SK-N-SH treated with all-trans-retinoic acid at 6 μM for 48 hours (cell line): Measurements from ENCODE around the gene IFIT3.

Experiments
- ATAC-seq: fragments of 200-7000 bp; cut with Tn5 transposase; 3 replicates; pipeline ENCODE4 v1.9.1; 2020; ENCODE audit warnings: mild to moderate bottlenecking, moderate library complexity
- ARNTL ChIP-seq: fragments of 450-650 bp; formaldehyde crosslinking; IDR thresholded peaks from 2 replicates; pipeline ENCODE4 v1.5.0; 2020; ENCODE audit warnings: low read depth, mild to moderate bottlenecking, moderate library complexity, borderline replicate concordance
- CSDC2 ChIP-seq: fragments of 250-450 bp; sonication (Bioruptor Pico); IDR thresholded peaks from 2 replicates; pipeline ENCODE4 v1.5.0; 2020; ENCODE audit warnings: mild to moderate bottlenecking, moderate library complexity
- ESRRG ChIP-seq: fragments of 250-450 bp; sonication (Bioruptor Pico); IDR thresholded peaks from 2 replicates; pipeline ENCODE4 v1.6.1; 2021; ENCODE audit warnings: mild to moderate bottlenecking
- GLIS3 ChIP-seq: fragments of 250-450 bp; sonication (Bioruptor Pico); IDR thresholded peaks from 2 replicates; pipeline ENCODE4 v1.5.0; 2020; ENCODE audit warnings: mild to moderate bottlenecking, moderate library complexity
- ISL1 ChIP-seq: fragments of 250-450 bp; sonication (Bioruptor Pico); IDR thresholded peaks from 2 replicates; pipeline ENCODE4 v2.1.2; 2022; ENCODE audit warnings: mild to moderate bottlenecking, moderate library complexity
- PPARA ChIP-seq: fragments of 250-450 bp; sonication (Bioruptor Pico); IDR thresholded peaks from 2 replicates; pipeline ENCODE4 v1.5.0; 2020; ENCODE audit warnings: mild to moderate bottlenecking, borderline replicate concordance
- RARB ChIP-seq: fragments of 250-450 bp; sonication (Bioruptor Pico); IDR thresholded peaks from 2 replicates; pipeline ENCODE4 v1.8.0; 2021; ENCODE audit warnings: mild to moderate bottlenecking, moderate library complexity
- SNAI2 ChIP-seq: fragments of 250-450 bp; sonication (Bioruptor Pico); IDR thresholded peaks from 2 replicates; pipeline ENCODE4 v1.5.0; 2020; ENCODE audit warnings: mild to moderate bottlenecking, moderate library complexity
- TCF4 ChIP-seq: fragments of 250-450 bp; sonication (Bioruptor Pico); IDR thresholded peaks from 2 replicates; pipeline ENCODE4 v1.8.0; 2021; ENCODE audit warnings: mild to moderate bottlenecking, moderate library complexity, borderline replicate concordance
- TOX ChIP-seq: fragments of 250-450 bp; sonication (Bioruptor Pico); IDR thresholded peaks from 2 replicates; pipeline ENCODE4 v1.8.0; 2021; ENCODE audit warnings: mild to moderate bottlenecking, moderate library complexity, borderline replicate concordance
- ZFP30 ChIP-seq: fragments of 450-650 bp; formaldehyde crosslinking; IDR thresholded peaks from 2 replicates; pipeline ENCODE4 v1.5.0; 2022; ENCODE audit warnings: mild to moderate bottlenecking, moderate library complexity
- ZNF565 ChIP-seq: fragments of 450-650 bp; formaldehyde crosslinking; conservative IDR thresholded peaks from 2 replicates; pipeline ENCODE4 v1.5.0; 2020; ENCODE audit warnings: low read depth, mild to moderate bottlenecking, moderate library complexity
- ZNF8 ChIP-seq: fragments of 450-650 bp; formaldehyde crosslinking; IDR thresholded peaks from 2 replicates; pipeline ENCODE4 v1.5.0; 2020; ENCODE audit warnings: mild to moderate bottlenecking, moderate library complexity
- TF ChIP-seq, protein P1 (sequence below): fragments of 250-450 bp; sonication (Bioruptor Pico); IDR thresholded peaks from 2 replicates; pipeline ENCODE4 v1.8.0; 2021; ENCODE audit warnings: low read depth, mild to moderate bottlenecking, moderate library complexity, borderline replicate concordance
- TF ChIP-seq, protein P2 (sequence below): fragments of 250-450 bp; sonication (Bioruptor Pico); IDR thresholded peaks from 2 replicates; pipeline ENCODE4 v1.5.0; 2020; ENCODE audit warnings: mild to moderate bottlenecking, moderate library complexity
- TF ChIP-seq, protein P3 (sequence below): fragments of 250-450 bp; sonication (Bioruptor Pico); IDR thresholded peaks from 2 replicates; pipeline ENCODE4 v1.8.0; 2020; ENCODE audit warnings: mild to moderate bottlenecking, moderate library complexity, borderline replicate concordance
- TF ChIP-seq, protein P4 (sequence below): fragments of 250-450 bp; sonication (Bioruptor Pico); IDR thresholded peaks from 2 replicates; pipeline ENCODE4 v1.5.1; 2020; ENCODE audit warnings: low read depth, mild to moderate bottlenecking, moderate library complexity

The IFIT3 gene, protein sequence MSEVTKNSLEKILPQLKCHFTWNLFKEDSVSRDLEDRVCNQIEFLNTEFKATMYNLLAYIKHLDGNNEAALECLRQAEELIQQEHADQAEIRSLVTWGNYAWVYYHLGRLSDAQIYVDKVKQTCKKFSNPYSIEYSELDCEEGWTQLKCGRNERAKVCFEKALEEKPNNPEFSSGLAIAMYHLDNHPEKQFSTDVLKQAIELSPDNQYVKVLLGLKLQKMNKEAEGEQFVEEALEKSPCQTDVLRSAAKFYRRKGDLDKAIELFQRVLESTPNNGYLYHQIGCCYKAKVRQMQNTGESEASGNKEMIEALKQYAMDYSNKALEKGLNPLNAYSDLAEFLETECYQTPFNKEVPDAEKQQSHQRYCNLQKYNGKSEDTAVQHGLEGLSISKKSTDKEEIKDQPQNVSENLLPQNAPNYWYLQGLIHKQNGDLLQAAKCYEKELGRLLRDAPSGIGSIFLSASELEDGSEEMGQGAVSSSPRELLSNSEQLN

DNA sequence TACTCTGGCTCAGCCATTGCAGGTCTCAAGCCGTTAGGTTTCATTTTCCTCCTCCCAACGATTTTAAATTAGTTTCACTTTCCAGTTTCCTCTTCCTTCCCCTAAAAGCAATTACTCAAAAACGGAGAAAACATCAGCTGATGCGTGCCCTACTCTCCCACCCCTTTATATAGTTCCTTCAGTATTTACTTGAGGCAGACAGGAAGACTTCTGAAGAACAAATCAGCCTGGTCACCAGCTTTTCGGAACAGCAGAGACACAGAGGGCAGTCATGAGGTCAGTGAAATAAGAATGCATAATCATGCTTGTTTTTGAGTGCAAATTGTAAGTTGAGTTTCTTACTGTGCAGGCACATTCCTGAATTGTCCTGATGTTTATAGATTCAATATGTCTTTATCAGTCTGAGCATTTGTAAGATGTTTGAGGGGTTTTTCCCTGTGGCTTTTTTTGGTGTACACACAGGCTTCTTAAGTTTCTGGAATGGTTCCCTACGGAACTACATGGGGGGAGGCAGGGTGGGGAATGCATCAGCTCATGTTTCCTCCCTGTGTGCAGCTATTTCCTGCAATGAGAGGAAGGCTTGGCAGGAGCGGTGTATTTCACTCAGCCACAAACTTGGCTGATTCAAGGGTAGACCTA, at the start of gene IFIT3:
Gene IFIT3 (plus strand): TSS at position 195 of the 639 bp plus-strand sequence. CDS start 77 bp downstream, at position 272.
- TF ChIP-seq, protein P1, sequence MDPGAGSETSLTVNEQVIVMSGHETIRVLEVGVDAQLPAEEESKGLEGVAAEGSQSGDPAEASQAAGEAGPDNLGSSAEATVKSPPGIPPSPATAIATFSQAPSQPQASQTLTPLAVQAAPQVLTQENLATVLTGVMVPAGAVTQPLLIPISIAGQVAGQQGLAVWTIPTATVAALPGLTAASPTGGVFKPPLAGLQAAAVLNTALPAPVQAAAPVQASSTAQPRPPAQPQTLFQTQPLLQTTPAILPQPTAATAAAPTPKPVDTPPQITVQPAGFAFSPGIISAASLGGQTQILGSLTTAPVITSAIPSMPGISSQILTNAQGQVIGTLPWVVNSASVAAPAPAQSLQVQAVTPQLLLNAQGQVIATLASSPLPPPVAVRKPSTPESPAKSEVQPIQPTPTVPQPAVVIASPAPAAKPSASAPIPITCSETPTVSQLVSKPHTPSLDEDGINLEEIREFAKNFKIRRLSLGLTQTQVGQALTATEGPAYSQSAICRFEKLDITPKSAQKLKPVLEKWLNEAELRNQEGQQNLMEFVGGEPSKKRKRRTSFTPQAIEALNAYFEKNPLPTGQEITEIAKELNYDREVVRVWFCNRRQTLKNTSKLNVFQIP (CRISPR knock-in tag): 0 out of 2 replicates have a peak, but pooled peaks have one; percentile 8
- TF ChIP-seq, protein P2, sequence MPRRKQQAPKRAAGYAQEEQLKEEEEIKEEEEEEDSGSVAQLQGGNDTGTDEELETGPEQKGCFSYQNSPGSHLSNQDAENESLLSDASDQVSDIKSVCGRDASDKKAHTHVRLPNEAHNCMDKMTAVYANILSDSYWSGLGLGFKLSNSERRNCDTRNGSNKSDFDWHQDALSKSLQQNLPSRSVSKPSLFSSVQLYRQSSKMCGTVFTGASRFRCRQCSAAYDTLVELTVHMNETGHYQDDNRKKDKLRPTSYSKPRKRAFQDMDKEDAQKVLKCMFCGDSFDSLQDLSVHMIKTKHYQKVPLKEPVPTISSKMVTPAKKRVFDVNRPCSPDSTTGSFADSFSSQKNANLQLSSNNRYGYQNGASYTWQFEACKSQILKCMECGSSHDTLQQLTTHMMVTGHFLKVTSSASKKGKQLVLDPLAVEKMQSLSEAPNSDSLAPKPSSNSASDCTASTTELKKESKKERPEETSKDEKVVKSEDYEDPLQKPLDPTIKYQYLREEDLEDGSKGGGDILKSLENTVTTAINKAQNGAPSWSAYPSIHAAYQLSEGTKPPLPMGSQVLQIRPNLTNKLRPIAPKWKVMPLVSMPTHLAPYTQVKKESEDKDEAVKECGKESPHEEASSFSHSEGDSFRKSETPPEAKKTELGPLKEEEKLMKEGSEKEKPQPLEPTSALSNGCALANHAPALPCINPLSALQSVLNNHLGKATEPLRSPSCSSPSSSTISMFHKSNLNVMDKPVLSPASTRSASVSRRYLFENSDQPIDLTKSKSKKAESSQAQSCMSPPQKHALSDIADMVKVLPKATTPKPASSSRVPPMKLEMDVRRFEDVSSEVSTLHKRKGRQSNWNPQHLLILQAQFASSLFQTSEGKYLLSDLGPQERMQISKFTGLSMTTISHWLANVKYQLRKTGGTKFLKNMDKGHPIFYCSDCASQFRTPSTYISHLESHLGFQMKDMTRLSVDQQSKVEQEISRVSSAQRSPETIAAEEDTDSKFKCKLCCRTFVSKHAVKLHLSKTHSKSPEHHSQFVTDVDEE: no peak
- ATAC-seq: peak; percentile 94

DNA sequence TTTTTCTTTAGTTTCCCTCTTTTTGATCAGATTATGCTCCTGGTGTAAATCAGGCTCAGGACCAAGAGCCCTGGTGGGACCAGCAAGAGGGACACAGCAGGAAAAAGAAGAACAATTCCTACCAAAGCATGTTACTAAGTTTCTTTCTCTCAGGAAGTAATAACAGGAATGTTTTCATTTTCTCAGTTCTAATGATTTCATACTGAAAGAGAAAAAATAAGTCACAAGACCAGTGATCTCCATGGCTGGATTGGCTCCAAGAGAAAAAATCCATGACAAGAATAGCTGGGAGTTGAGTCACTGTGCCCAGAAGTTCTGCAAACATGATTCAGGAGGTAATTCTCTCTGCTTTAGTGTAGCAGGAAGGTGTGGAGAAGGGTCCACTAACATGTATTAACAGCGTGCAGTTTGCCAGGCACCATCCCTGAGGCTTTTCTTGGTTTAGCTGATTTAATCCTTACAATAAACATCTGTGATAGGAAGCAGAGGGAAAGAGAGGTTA, 49.7 kb upstream of the IFIT3 start:
- TF ChIP-seq, protein P3, sequence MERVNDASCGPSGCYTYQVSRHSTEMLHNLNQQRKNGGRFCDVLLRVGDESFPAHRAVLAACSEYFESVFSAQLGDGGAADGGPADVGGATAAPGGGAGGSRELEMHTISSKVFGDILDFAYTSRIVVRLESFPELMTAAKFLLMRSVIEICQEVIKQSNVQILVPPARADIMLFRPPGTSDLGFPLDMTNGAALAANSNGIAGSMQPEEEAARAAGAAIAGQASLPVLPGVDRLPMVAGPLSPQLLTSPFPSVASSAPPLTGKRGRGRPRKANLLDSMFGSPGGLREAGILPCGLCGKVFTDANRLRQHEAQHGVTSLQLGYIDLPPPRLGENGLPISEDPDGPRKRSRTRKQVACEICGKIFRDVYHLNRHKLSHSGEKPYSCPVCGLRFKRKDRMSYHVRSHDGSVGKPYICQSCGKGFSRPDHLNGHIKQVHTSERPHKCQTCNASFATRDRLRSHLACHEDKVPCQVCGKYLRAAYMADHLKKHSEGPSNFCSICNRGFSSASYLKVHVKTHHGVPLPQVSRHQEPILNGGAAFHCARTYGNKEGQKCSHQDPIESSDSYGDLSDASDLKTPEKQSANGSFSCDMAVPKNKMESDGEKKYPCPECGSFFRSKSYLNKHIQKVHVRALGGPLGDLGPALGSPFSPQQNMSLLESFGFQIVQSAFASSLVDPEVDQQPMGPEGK (CRISPR knock-in tag): peak; percentile 64; the same call in 1 of the 2 replicates
- TF ChIP-seq GLIS3 (CRISPR knock-in tag) (no peak), TCF4 (CRISPR knock-in tag) (no peak; the same call in 1 of the 2 replicates), CSDC2 (CRISPR knock-in tag) (no peak), ISL1 (peak; percentile 58), SNAI2 (CRISPR knock-in tag) (no peak), TOX (CRISPR knock-in tag) (no peak), ESRRG (no peak)
- TF ChIP-seq, protein P1 (CRISPR knock-in tag): no peak
- TF ChIP-seq, protein P4, sequence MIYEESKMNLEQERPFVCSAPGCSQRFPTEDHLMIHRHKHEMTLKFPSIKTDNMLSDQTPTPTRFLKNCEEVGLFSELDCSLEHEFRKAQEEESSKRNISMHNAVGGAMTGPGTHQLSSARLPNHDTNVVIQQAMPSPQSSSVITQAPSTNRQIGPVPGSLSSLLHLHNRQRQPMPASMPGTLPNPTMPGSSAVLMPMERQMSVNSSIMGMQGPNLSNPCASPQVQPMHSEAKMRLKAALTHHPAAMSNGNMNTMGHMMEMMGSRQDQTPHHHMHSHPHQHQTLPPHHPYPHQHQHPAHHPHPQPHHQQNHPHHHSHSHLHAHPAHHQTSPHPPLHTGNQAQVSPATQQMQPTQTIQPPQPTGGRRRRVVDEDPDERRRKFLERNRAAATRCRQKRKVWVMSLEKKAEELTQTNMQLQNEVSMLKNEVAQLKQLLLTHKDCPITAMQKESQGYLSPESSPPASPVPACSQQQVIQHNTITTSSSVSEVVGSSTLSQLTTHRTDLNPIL (CRISPR knock-in tag): 0 out of 2 replicates have a peak, but pooled peaks have one; percentile 36
- peak; percentile 74 for ATAC-seq

DNA sequence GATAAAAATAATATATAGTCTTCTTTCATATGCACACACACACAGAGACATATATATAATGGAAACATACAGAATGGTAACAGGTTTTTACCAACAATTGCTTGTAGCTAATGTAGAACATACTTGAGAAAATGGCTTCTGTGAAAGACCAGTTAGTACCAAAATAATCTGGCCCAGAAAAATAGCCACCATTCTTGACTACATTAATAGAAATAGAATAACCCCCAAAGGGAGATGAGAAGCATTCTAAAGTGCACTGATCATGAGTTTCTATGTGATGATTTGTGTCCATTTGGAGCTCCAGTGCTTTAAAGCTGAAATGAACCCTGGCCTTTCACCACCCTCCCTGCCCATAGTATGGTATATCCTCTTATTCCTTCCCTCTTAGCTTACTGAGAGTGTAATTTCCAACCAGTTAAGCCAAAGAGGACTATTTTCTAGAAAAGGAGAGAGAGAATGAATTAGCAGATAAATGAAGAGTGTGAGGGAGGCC, 48.9 kb upstream of the IFIT3 start:
- no peak for ATAC-seq
- TF ChIP-seq TCF4 (CRISPR knock-in tag) (no peak), ESRRG (no peak), ZNF8 (CRISPR knock-in tag) (no peak), TOX (CRISPR knock-in tag) (no peak), ZFP30 (CRISPR knock-in tag) (no peak), GLIS3 (CRISPR knock-in tag) (no peak), ARNTL (CRISPR knock-in tag) (no peak), PPARA (CRISPR knock-in tag) (no peak), RARB (CRISPR knock-in tag) (no peak), ZNF565 (no peak)
- TF ChIP-seq, protein P1 (CRISPR knock-in tag): no peak
- TF ChIP-seq, protein P3 (CRISPR knock-in tag): no peak
- TF ChIP-seq, protein P4 (CRISPR knock-in tag): no peak
